ENCODE data around the gene SLC9A1.

DNA sequence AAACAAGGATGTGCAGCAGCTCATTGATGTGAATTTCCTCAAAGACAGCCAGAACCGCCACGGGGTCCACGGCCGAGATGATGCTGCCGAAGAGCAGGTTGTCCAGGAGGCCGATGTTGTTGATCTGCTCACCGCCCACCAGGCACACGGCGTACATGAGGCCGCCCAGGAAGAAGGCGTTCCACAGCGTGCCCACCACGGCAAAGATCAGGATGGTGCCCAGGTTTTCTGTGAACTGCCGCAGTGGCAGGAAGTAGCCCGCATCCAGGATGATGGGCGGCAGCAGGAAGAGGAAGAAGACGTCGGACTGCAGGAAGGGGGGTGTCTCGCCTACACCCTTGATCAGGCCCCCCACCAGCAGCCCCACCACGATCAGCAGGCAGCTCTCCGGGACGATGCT lies 41.1 kb downstream of the SLC9A1 start:
- TF ChIP-seq ELF4 (IDR thresholded peaks at IDR 0.05) (no peak), FOXK2 (IDR thresholded peaks at IDR 0.05) (no peak), BHLHE40 (IDR thresholded peaks at IDR 0.05; ENCODE audit: borderline replicate concordance) (no peak), NFRKB (IDR thresholded peaks at IDR 0.05) (no peak), ZNF384 (IDR thresholded peaks at IDR 0.05) (no peak), HDGF (IDR thresholded peaks at IDR 0.05; ENCODE audit: borderline replicate concordance) (no peak), SP1 (IDR thresholded peaks at IDR 0.05) (no peak), FOXA1 (IDR thresholded peaks at IDR 0.05) (no peak), ARNT (IDR thresholded peaks at IDR 0.05) (no peak), PKNOX1 (IDR thresholded peaks at IDR 0.05) (no peak), SUZ12 (IDR thresholded peaks at IDR 0.05) (no peak), TARDBP (IDR thresholded peaks at IDR 0.05) (no peak)

All from HEK293T (cell line).